HT1080 (cell line): Measurements from ENCODE around the gene ZNF202. TPM values are rescaled to one million over a fixed set of nuclear protein-coding genes. Genes with fewer than 3 reads are reported as not detected.

ENCODE experiments used
- DNase-seq: peaks from one replicate; pipeline ENCODE4 v3.0.0-alpha.2; 2015; ENCODE audit warnings: low read depth
- small RNA-seq: library from RNA; depleted of rRNA; stranded (forward); fragments of <200 nt; gene quantifications from one replicate; pipeline ENCODE3, GENCODE V24; 2014
- total RNA-seq: library from RNA; depleted of rRNA; stranded (reverse); fragments of >200 nt; shearing (Covaris generic); gene quantifications from 2 replicates; pipeline ENCODE4 v1.2.3, GENCODE V29; 2014; rRNA removed

Gene ZNF202
- total RNA-seq, 1 experiment from 2014 or later: 11.3 TPM

GRCh38 chr11:123683428-123684170, 57.9 kb downstream of the ZNF202 start:
- no peak for DNase-seq

- no peak for DNase-seq
Measured at GRCh38 chr11:123682696-123683410, 58.6 kb downstream of the ZNF202 start.

DNA sequence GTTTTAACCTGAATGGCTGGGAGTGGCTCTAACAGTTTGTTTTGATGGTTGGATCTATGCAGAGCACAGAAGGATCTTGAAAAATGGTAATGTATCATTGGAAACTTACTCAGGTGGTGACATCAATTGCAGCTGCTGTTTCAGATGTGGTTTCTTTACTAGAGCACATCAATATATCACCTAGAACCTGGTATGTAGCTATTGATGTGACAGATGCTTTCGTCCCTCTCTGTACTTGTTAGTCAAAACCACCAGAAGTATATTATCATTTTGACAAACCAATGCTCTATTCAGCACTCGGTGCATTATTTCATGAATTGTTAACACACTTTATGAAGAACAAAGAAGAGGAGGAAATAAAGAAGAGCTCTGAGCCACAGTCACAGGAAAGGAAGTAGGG, 60.4 kb downstream of the ZNF202 start:
- DNase-seq: no peak

- no peak for DNase-seq
Measured at GRCh38 chr11:123678246-123678645, 63.2 kb downstream of the ZNF202 start.

DNA sequence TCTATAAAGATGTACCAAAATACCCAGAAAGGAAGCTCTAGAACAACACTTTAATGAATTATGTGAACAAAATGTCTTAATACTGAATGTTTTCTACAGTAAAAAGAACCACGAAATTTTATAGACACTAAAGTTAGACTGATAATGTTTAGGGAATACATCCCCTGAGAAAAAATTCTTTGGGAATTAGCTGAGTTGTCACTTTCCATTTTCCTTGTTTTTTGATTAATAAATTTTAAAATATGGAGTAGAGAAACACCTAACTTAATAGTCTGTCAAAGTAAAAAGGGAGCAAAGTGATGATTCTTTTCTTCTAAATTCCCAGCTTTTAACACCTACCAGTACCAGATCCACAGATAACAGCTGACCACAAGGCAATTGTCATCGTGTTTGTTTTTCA, 64.0 kb downstream of the ZNF202 start:
- DNase-seq: no peak

DNA sequence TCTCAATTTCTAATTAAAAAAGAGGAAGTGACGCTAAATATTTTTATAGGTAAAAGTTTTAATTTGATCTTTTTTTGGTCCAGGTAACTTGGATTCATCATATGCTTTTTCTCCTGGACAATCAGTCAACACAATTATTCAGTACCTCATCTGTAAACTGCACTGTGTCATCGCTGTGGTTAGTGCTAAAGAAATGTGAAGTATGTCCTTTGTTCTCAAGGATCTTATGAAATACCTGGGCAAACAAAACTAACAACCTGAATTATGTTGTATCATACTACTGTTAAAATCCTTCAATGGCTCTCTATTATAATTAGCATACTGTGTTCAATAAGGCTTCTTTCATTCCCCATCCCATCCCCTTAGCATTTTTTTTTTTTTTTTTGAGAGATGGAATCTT, 67.2 kb downstream of the ZNF202 start:
- no peak for DNase-seq

Small RNA genes within 50 kb of the gene (small RNA-seq; reads per million reads assigned to genes)
- gene RNU1-21P: not detected

Other genes starting within 250 kb of the ZNF202 start
- 0.03 and 0.06 TPM in 2 replicates for gene SCN3B, start 87.0 kb downstream of the ZNF202 start, total RNA-seq
- not detected in 2 replicates for gene OR6X1, start 12.9 kb upstream of the ZNF202 start, total RNA-seq
- gene OR6M1, start 64.7 kb upstream of the ZNF202 start, total RNA-seq: not detected in 2 replicates
- gene TMEM225, start 144.0 kb upstream of the ZNF202 start, total RNA-seq: not detected in 2 replicates
- not detected in 2 replicates for gene OR8D4, start 160.5 kb upstream of the ZNF202 start, total RNA-seq
- gene OR4D5, start 198.0 kb upstream of the ZNF202 start, total RNA-seq: not detected in 2 replicates
- gene OR6T1, start 202.2 kb upstream of the ZNF202 start, total RNA-seq: not detected in 2 replicates
- not detected in 2 replicates for gene OR10S1, start 236.1 kb upstream of the ZNF202 start, total RNA-seq